Suprapubic skin (tissue), 4 donors: ENCODE data around the gene SNX2.

Experiments used
- EP300 ChIP-seq: sonication (generic); formaldehyde crosslinking; IDR thresholded peaks from one replicate; pipeline ENCODE4 v1.6.1; 2017; ENCODE audit warnings: antibody characterized with exemption
- POLR2A ChIP-seq, 2 donors: fragments of 450-650 bp; IDR thresholded peaks; one replicate each; pipeline ENCODE4 v1.6.1; 2017; ENCODE audit warnings: antibody characterized with exemption in 2 of 2, mild to moderate bottlenecking in 2 of 2, moderate library complexity in 2 of 2
- POLR2AphosphoS5 ChIP-seq, 3 donors: sonication (generic); formaldehyde crosslinking; IDR thresholded peaks; one replicate each; pipeline ENCODE4 v1.6.1; 2017; ENCODE audit warnings: antibody characterized with exemption in 3 of 3
- TF ChIP-seq, protein P1 (sequence below), 2 donors: fragments of 200-600 bp in 1 of 2; fragments of 450-650 bp in 1 of 2; sonication (generic) in 1 of 2; IDR thresholded peaks; one replicate each; pipeline ENCODE4 v1.5.1; 2016 to 2019; ENCODE audit warnings: antibody characterized with exemption in 2 of 2, mild to moderate bottlenecking in 1 of 2, moderate library complexity in 1 of 2

DNA sequence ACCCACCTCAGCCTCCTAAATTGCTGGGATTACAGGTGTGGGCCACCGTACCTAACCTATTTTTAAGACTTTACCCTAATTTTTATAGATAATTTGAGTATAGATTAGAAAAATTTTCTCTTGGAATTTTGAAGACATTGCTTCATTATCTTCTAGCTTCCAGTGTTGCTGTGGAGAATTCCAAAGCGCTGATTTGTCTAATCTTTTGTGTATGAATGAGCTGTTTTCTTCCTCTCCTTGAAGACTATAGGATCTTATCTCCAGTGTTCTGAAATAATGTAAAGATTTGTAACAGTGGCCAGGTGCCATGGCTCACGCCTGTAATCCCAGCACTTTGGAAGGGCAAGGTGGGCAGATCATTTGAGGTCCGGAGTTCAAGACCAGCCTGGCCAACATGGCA lies 64.9 kb downstream of the SNX2 start:
- TF ChIP-seq, protein P1, sequence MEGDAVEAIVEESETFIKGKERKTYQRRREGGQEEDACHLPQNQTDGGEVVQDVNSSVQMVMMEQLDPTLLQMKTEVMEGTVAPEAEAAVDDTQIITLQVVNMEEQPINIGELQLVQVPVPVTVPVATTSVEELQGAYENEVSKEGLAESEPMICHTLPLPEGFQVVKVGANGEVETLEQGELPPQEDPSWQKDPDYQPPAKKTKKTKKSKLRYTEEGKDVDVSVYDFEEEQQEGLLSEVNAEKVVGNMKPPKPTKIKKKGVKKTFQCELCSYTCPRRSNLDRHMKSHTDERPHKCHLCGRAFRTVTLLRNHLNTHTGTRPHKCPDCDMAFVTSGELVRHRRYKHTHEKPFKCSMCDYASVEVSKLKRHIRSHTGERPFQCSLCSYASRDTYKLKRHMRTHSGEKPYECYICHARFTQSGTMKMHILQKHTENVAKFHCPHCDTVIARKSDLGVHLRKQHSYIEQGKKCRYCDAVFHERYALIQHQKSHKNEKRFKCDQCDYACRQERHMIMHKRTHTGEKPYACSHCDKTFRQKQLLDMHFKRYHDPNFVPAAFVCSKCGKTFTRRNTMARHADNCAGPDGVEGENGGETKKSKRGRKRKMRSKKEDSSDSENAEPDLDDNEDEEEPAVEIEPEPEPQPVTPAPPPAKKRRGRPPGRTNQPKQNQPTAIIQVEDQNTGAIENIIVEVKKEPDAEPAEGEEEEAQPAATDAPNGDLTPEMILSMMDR (IDR thresholded peaks at IDR 0.05): no peak
- TF ChIP-seq POLR2AphosphoS5 (IDR thresholded peaks at IDR 0.05) (no peak), POLR2A (IDR thresholded peaks at IDR 0.05) (no peak), EP300 (no peak)
